Measurements from ENCODE around the gene KRTAP4-8. TPM values are rescaled to one million over a fixed set of nuclear protein-coding genes. Genes with fewer than 3 reads are reported as not detected.

The KRTAP4-8 gene
- total RNA-seq, 1 donor from 2014 or later = not detected

GRCh38 chr17:41054025-41054424, 43.9 kb downstream of the KRTAP4-8 start:
- no peaks in the 10 kb centered on the region for H3K9me3 Mint-ChIP-seq (ENCODE audit: unreplicated experiment)
- no peak overlapping the region for H3K4me3 Mint-ChIP-seq (ENCODE audit: unreplicated experiment)
- DNase-seq = no peak
- H3K4me1 Mint-ChIP-seq (ENCODE audit: low read depth, unreplicated experiment) = no peaks in the 10 kb centered on the region
- no peak for TF ChIP-seq CTCF (IDR thresholded peaks at IDR 0.05; ENCODE audit: partially characterized antibody, unreplicated experiment)
- H3K27ac Mint-ChIP-seq (ENCODE audit: unreplicated experiment) = no peak overlapping the region
- peaks cover 5% of the 10 kb centered on the region for H3K36me3 Mint-ChIP-seq (ENCODE audit: unreplicated experiment)
- H3K27me3 Mint-ChIP-seq (ENCODE audit: unreplicated experiment) = peaks cover 2% of the 10 kb centered on the region

DNA sequence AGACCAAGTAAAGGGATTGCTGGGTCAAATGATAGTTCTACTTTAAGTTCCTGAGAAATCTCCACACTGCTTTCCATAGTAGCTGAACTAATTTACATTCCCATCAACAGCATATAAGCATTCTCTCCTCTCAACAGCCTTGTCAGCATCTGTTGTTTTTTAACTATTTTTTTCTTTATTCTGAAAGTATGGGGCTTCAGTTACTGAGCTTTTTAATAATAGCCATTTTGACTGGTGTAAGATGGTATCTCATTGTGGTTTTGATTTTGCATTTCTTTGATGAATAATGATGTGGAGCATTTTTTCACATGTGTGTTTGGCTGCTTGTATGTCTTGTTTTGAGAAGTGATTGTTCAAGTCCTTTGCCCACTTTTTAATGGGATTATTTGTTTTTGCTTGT, 45.4 kb downstream of the KRTAP4-8 start:
- Mint-ChIP-seq H3K27me3 (ENCODE audit: unreplicated experiment) (peaks cover 2% of the 10 kb centered on the region), H3K27ac (ENCODE audit: unreplicated experiment) (no peak overlapping the region), H3K9me3 (ENCODE audit: unreplicated experiment) (no peaks in the 10 kb centered on the region), H3K36me3 (ENCODE audit: unreplicated experiment) (peaks cover 5% of the 10 kb centered on the region), H3K4me1 (ENCODE audit: low read depth, unreplicated experiment) (no peaks in the 10 kb centered on the region), H3K4me3 (ENCODE audit: unreplicated experiment) (no peak overlapping the region)
- no peak for DNase-seq
- no peak for TF ChIP-seq CTCF (IDR thresholded peaks at IDR 0.05; ENCODE audit: partially characterized antibody, unreplicated experiment)

GRCh38 chr17:41049110-41049509, 48.8 kb downstream of the KRTAP4-8 start:
- TF ChIP-seq CTCF (IDR thresholded peaks at IDR 0.05; ENCODE audit: partially characterized antibody, unreplicated experiment) = no peak
- peaks cover 2% of the 10 kb centered on the region for H3K9me3 Mint-ChIP-seq (ENCODE audit: unreplicated experiment)
- no peaks in the 10 kb centered on the region for H3K4me1 Mint-ChIP-seq (ENCODE audit: low read depth, unreplicated experiment)
- H3K4me3 Mint-ChIP-seq (ENCODE audit: unreplicated experiment) = no peak overlapping the region
- no peak overlapping the region for H3K27ac Mint-ChIP-seq (ENCODE audit: unreplicated experiment)
- no peak for DNase-seq
- no peaks in the 10 kb centered on the region for H3K36me3 Mint-ChIP-seq (ENCODE audit: unreplicated experiment)
- peaks cover 4% of the 10 kb centered on the region for H3K27me3 Mint-ChIP-seq (ENCODE audit: unreplicated experiment)

DNA sequence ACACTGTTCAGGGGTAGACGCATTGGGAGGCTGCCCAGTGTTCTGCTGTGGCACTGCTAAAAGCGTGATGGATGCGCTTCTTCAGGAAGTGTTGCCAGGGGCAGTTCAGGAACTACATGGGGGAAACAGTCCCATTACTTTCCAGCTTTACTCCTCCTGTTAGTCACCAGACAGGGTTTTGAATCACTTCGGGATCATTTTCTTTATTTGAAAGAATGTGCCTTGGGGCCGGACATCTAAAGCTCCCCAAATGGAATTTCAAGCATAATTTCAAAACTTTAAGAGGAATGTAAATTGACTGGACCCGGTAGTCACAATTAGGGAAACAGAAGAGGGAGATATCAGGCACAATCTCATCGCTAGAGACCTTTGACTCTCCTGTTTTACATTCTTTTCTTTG, 49.5 kb downstream of the KRTAP4-8 start:
- Mint-ChIP-seq H3K9me3 (ENCODE audit: unreplicated experiment) (peaks cover 3% of the 10 kb centered on the region), H3K36me3 (ENCODE audit: unreplicated experiment) (no peaks in the 10 kb centered on the region), H3K27ac (ENCODE audit: unreplicated experiment) (no peak overlapping the region), H3K4me3 (ENCODE audit: unreplicated experiment) (no peak overlapping the region), H3K27me3 (ENCODE audit: unreplicated experiment) (peaks cover 4% of the 10 kb centered on the region), H3K4me1 (ENCODE audit: low read depth, unreplicated experiment) (no peaks in the 10 kb centered on the region)
- no peak for DNase-seq
- no peak for TF ChIP-seq CTCF (IDR thresholded peaks at IDR 0.05; ENCODE audit: partially characterized antibody, unreplicated experiment)

Other genes starting within 250 kb of the KRTAP4-8 start
- gene KRT12, start 230.9 kb downstream of the KRTAP4-8 start, total RNA-seq (ENCODE audit: unreplicated experiment) = not detected
- not detected for gene KRT20, start 212.9 kb downstream of the KRTAP4-8 start, total RNA-seq (ENCODE audit: unreplicated experiment)
- not detected for gene KRT23, start 160.5 kb downstream of the KRTAP4-8 start, total RNA-seq (ENCODE audit: unreplicated experiment)
- gene KRT39, start 131.2 kb downstream of the KRTAP4-8 start, total RNA-seq (ENCODE audit: unreplicated experiment) = not detected
- not detected for gene KRT40, start 113.8 kb downstream of the KRTAP4-8 start, total RNA-seq (ENCODE audit: unreplicated experiment)
- gene KRTAP3-3, start 104.0 kb downstream of the KRTAP4-8 start, total RNA-seq (ENCODE audit: unreplicated experiment) = not detected
- not detected for gene KRTAP3-2, start 98.2 kb downstream of the KRTAP4-8 start, total RNA-seq (ENCODE audit: unreplicated experiment)
- not detected for gene KRTAP3-1, start 89.0 kb downstream of the KRTAP4-8 start, total RNA-seq (ENCODE audit: unreplicated experiment)
- not detected for gene KRTAP1-5, start 70.9 kb downstream of the KRTAP4-8 start, total RNA-seq (ENCODE audit: unreplicated experiment)
- gene KRTAP1-4, start 67.9 kb downstream of the KRTAP4-8 start, total RNA-seq (ENCODE audit: unreplicated experiment) = not detected
- gene KRTAP1-3, start 63.3 kb downstream of the KRTAP4-8 start, total RNA-seq (ENCODE audit: unreplicated experiment) = not detected
- not detected for gene KRTAP1-1, start 56.7 kb downstream of the KRTAP4-8 start, total RNA-seq (ENCODE audit: unreplicated experiment)
- gene KRTAP2-1, start 50.8 kb downstream of the KRTAP4-8 start, total RNA-seq (ENCODE audit: unreplicated experiment) = not detected
- not detected for gene KRTAP2-2, start 42.9 kb downstream of the KRTAP4-8 start, total RNA-seq (ENCODE audit: unreplicated experiment)
- gene KRTAP2-3, start 38.0 kb downstream of the KRTAP4-8 start, total RNA-seq (ENCODE audit: unreplicated experiment) = not detected
- not detected for gene KRTAP2-4, start 32.3 kb downstream of the KRTAP4-8 start, total RNA-seq (ENCODE audit: unreplicated experiment)
- gene KRTAP4-7, start 14.0 kb downstream of the KRTAP4-8 start, total RNA-seq (ENCODE audit: unreplicated experiment) = not detected
- gene KRTAP4-16, start 4.1 kb upstream of the KRTAP4-8 start, total RNA-seq (ENCODE audit: unreplicated experiment) = not detected
- gene KRTAP4-9, start 7.2 kb upstream of the KRTAP4-8 start, total RNA-seq (ENCODE audit: unreplicated experiment) = not detected
- not detected for gene KRTAP4-11, start 20.2 kb upstream of the KRTAP4-8 start, total RNA-seq (ENCODE audit: unreplicated experiment)
- not detected for gene KRTAP4-12, start 26.0 kb upstream of the KRTAP4-8 start, total RNA-seq (ENCODE audit: unreplicated experiment)
- not detected for gene KRTAP4-6, start 42.4 kb upstream of the KRTAP4-8 start, total RNA-seq (ENCODE audit: unreplicated experiment)
- gene KRTAP4-5, start 51.7 kb upstream of the KRTAP4-8 start, total RNA-seq (ENCODE audit: unreplicated experiment) = not detected
- gene KRTAP4-4, start 62.6 kb upstream of the KRTAP4-8 start, total RNA-seq (ENCODE audit: unreplicated experiment) = not detected
- gene KRTAP4-3, start 70.1 kb upstream of the KRTAP4-8 start, total RNA-seq (ENCODE audit: unreplicated experiment) = not detected
- not detected for gene KRTAP4-2, start 80.1 kb upstream of the KRTAP4-8 start, total RNA-seq (ENCODE audit: unreplicated experiment)
- not detected for gene KRTAP4-1, start 86.8 kb upstream of the KRTAP4-8 start, total RNA-seq (ENCODE audit: unreplicated experiment)
- not detected for gene KRTAP9-1, start 91.7 kb upstream of the KRTAP4-8 start, total RNA-seq (ENCODE audit: unreplicated experiment)
- gene KRTAP9-2, start 128.5 kb upstream of the KRTAP4-8 start, total RNA-seq (ENCODE audit: unreplicated experiment) = not detected
- not detected for gene KRTAP9-3, start 134.3 kb upstream of the KRTAP4-8 start, total RNA-seq (ENCODE audit: unreplicated experiment)
- gene KRTAP9-8, start 139.9 kb upstream of the KRTAP4-8 start, total RNA-seq (ENCODE audit: unreplicated experiment) = not detected
- gene KRTAP9-4, start 151.5 kb upstream of the KRTAP4-8 start, total RNA-seq (ENCODE audit: unreplicated experiment) = not detected
- gene KRTAP9-9, start 157.2 kb upstream of the KRTAP4-8 start, total RNA-seq (ENCODE audit: unreplicated experiment) = not detected
- gene KRTAP9-6, start 167.2 kb upstream of the KRTAP4-8 start, total RNA-seq (ENCODE audit: unreplicated experiment) = not detected
- gene KRTAP9-7, start 177.6 kb upstream of the KRTAP4-8 start, total RNA-seq (ENCODE audit: unreplicated experiment) = not detected
- not detected for gene KRTAP29-1, start 204.7 kb upstream of the KRTAP4-8 start, total RNA-seq (ENCODE audit: unreplicated experiment)
- gene KRTAP16-1, start 211.2 kb upstream of the KRTAP4-8 start, total RNA-seq (ENCODE audit: unreplicated experiment) = not detected
- not detected for gene KRTAP17-1, start 217.6 kb upstream of the KRTAP4-8 start, total RNA-seq (ENCODE audit: unreplicated experiment)

Data from glutamatergic neuron (in vitro differentiated cells).